Loucy (cell line): Measurements from ENCODE around the gene GALNT7.

Source experiments
- EZH2phosphoT487 ChIP-seq: fragments of 200-600 bp; IDR thresholded peaks from 2 replicates; pipeline ENCODE4 v1.6.1; 2018; ENCODE audit warnings: antibody characterized with exemption, mild to moderate bottlenecking, moderate library complexity, borderline replicate concordance
- TF ChIP-seq, protein P1 (sequence below): fragments of 200-600 bp; sonication (generic); conservative IDR thresholded peaks from 2 replicates; pipeline ENCODE4 v1.5.1; 2014; ENCODE audit warnings: mild to moderate bottlenecking, antibody characterized with exemption, low read length

DNA sequence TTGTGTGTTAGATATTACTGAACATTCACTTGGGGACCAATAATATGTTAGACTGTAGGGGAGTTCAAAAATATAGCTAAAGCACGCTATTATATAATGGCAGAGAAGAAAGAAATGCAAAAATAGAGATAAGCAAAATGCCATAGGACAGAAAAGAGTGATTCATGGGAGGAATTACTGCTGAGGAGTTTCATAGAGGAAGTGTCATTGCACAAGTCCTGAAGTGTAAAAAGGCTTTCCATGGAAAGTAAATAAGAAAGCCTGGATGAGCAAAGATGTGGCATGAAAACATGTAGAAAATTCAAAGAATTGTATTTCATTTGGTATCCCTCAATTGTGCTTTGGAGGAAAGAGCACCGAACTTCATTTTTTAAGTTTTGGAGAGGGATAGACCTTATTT lies 151.1 kb downstream of the GALNT7 start:
- TF ChIP-seq, protein P1, sequence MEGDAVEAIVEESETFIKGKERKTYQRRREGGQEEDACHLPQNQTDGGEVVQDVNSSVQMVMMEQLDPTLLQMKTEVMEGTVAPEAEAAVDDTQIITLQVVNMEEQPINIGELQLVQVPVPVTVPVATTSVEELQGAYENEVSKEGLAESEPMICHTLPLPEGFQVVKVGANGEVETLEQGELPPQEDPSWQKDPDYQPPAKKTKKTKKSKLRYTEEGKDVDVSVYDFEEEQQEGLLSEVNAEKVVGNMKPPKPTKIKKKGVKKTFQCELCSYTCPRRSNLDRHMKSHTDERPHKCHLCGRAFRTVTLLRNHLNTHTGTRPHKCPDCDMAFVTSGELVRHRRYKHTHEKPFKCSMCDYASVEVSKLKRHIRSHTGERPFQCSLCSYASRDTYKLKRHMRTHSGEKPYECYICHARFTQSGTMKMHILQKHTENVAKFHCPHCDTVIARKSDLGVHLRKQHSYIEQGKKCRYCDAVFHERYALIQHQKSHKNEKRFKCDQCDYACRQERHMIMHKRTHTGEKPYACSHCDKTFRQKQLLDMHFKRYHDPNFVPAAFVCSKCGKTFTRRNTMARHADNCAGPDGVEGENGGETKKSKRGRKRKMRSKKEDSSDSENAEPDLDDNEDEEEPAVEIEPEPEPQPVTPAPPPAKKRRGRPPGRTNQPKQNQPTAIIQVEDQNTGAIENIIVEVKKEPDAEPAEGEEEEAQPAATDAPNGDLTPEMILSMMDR = no peak
- no peak for TF ChIP-seq EZH2phosphoT487
